DOHH2 (cell line): Measurements from ENCODE around the gene DYNLRB2.

Source experiments
- H3F3A ChIP-seq: fragments of 200-600 bp; sonication (generic), shearing (Covaris generic); 2 replicates; pipeline ENCODE4 v1.6.0; 2016; ENCODE audit warnings: antibody characterized with exemption, mild to moderate bottlenecking; ENCODE audit not compliant: control insufficient read depth, insufficient read depth
- H3K27ac ChIP-seq: fragments of 200-600 bp; sonication (generic); 2 replicates; pipeline ENCODE4 v1.5.1; 2014; ENCODE audit warnings: low read depth, mild to moderate bottlenecking, low read length, moderate library complexity
- H3K27me3 ChIP-seq: fragments of 200-600 bp; sonication (generic); 2 replicates; pipeline ENCODE4 v1.6.1; 2014; ENCODE audit warnings: mild to moderate bottlenecking, low read length, mixed read lengths; ENCODE audit not compliant: control insufficient read depth
- H3K36me3 ChIP-seq: fragments of 200-600 bp; sonication (generic); 2 replicates; pipeline ENCODE4 v1.6.1; 2014; ENCODE audit warnings: mild to moderate bottlenecking, low read length, moderate library complexity, mixed read lengths; ENCODE audit not compliant: control insufficient read depth
- H3K4me1 ChIP-seq: fragments of 200-600 bp; sonication (generic); 2 replicates; pipeline ENCODE4 v1.6.1; 2014; ENCODE audit warnings: mild to moderate bottlenecking, low read length, mixed read lengths; ENCODE audit not compliant: control insufficient read depth
- H3K4me2 ChIP-seq: fragments of 200-600 bp; sonication (generic); 2 replicates; pipeline ENCODE4 v1.6.0; 2014; ENCODE audit warnings: mild to moderate bottlenecking, low read length, moderate library complexity
- H3K4me3 ChIP-seq: fragments of 200-600 bp; sonication (generic); 2 replicates; pipeline ENCODE4 v1.5.1; 2014; ENCODE audit warnings: mild to moderate bottlenecking, low read length, mixed read lengths
- H3K79me2 ChIP-seq: fragments of 200-600 bp; sonication (generic); 2 replicates; pipeline ENCODE4 v1.6.1; 2014; ENCODE audit warnings: mild to moderate bottlenecking, low read length, mixed read lengths; ENCODE audit not compliant: control insufficient read depth
- H3K9me2 ChIP-seq: fragments of 200-600 bp; sonication (generic); replicated peaks from 2 replicates; pipeline ENCODE4 v1.6.1; 2014; ENCODE audit warnings: mild to moderate bottlenecking, low read length, mixed read lengths; ENCODE audit not compliant: control insufficient read depth
- H3K9me3 ChIP-seq: fragments of 200-600 bp; sonication (generic); 2 replicates; pipeline ENCODE4 v1.6.1; 2014; ENCODE audit warnings: antibody characterized with exemption, low read length, mixed read lengths; ENCODE audit not compliant: control insufficient read depth, insufficient read depth
- H4K20me1 ChIP-seq: fragments of 200-600 bp; sonication (generic); 2 replicates; pipeline ENCODE4 v1.6.0; 2014; ENCODE audit warnings: low read depth, mild to moderate bottlenecking, antibody characterized with exemption, low read length, moderate library complexity; ENCODE audit not compliant: control insufficient read depth, insufficient read depth
- CTCF ChIP-seq: fragments of 200-600 bp; sonication (generic); IDR thresholded peaks from one replicate; pipeline ENCODE4 v1.5.1; 2014; ENCODE audit warnings: antibody characterized with exemption, mild to moderate bottlenecking, low read depth, low read length; ENCODE audit not compliant: poor library complexity, severe bottlenecking
- EZH2phosphoT487 ChIP-seq: fragments of 200-600 bp; sonication (generic); IDR thresholded peaks from 2 replicates; pipeline ENCODE4 v1.6.1; 2017; ENCODE audit warnings: borderline replicate concordance, mild to moderate bottlenecking, antibody characterized with exemption, low read length, moderate library complexity, mixed read lengths

Gene DYNLRB2

GRCh38 chr16:80563066-80563465, 22.3 kb downstream of the DYNLRB2 start:
- Histone ChIP-seq H3K9me2 (no peaks in the 10 kb centered on the region), H3K27ac (no peak overlapping the region), H4K20me1 (no peaks in the 10 kb centered on the region), H3K27me3 (no peaks in the 10 kb centered on the region), H3F3A (no peaks in the 10 kb centered on the region), H3K4me1 (peaks cover 9% of the 10 kb centered on the region), H3K4me3 (no peak overlapping the region), H3K9me3 (no peaks in the 10 kb centered on the region), H3K36me3 (no peaks in the 10 kb centered on the region), H3K79me2 (no peaks in the 10 kb centered on the region), H3K4me2 (no peak overlapping the region)
- TF ChIP-seq CTCF (no peak), EZH2phosphoT487 (no peak)

GRCh38 chr16:80564394-80564793, 23.6 kb downstream of the DYNLRB2 start:
- Histone ChIP-seq H3K9me2 (no peaks in the 10 kb centered on the region), H3K27ac (no peak overlapping the region), H3K4me1 (peaks cover 9% of the 10 kb centered on the region), H3K4me2 (peak overlapping the region; percentile 25; the same call in 1 of the 2 replicates), H4K20me1 (no peaks in the 10 kb centered on the region), H3K36me3 (no peaks in the 10 kb centered on the region), H3F3A (no peaks in the 10 kb centered on the region), H3K79me2 (no peaks in the 10 kb centered on the region), H3K4me3 (no peak overlapping the region), H3K9me3 (no peaks in the 10 kb centered on the region), H3K27me3 (no peaks in the 10 kb centered on the region)
- TF ChIP-seq EZH2phosphoT487: no peak
- TF ChIP-seq CTCF: no peak

- Histone ChIP-seq H3K36me3 (no peaks in the 10 kb centered on the region), H3K27ac (no peak overlapping the region), H3K4me1 (peaks cover 2% of the 10 kb centered on the region), H3K27me3 (no peaks in the 10 kb centered on the region), H3F3A (no peaks in the 10 kb centered on the region), H3K79me2 (no peaks in the 10 kb centered on the region), H3K9me3 (no peaks in the 10 kb centered on the region), H3K9me2 (no peaks in the 10 kb centered on the region), H3K4me3 (no peak overlapping the region), H4K20me1 (no peaks in the 10 kb centered on the region), H3K4me2 (no peak overlapping the region)
- TF ChIP-seq CTCF (no peak), EZH2phosphoT487 (no peak)
Observed at GRCh38 chr16:80569440-80570105, 28.8 kb downstream of the DYNLRB2 start.
